Activated effector memory CD4-positive, alpha-beta T cell treated with anti-CD3 and anti-CD28 coated beads, Interleukin-2, amount 50 U/mL, for 16 hours (primary cell): ENCODE data around the gene PXDC1.
"Not testable (repeated sequence)": the region's sequence is repeated elsewhere in the genome, so short reads cannot be mapped to it uniquely, and the experiment has no call there.

Source experiments
- DNase-seq: peaks from one replicate; pipeline ENCODE4 v3.0.0-alpha.2; 2020

Gene PXDC1

GRCh38 chr6:3729603-3730344, 21.7 kb downstream of the PXDC1 start:
- DNase-seq, result no peak

- no peak for DNase-seq
Measured at GRCh38 chr6:3727593-3728108, 23.9 kb downstream of the PXDC1 start.

DNA sequence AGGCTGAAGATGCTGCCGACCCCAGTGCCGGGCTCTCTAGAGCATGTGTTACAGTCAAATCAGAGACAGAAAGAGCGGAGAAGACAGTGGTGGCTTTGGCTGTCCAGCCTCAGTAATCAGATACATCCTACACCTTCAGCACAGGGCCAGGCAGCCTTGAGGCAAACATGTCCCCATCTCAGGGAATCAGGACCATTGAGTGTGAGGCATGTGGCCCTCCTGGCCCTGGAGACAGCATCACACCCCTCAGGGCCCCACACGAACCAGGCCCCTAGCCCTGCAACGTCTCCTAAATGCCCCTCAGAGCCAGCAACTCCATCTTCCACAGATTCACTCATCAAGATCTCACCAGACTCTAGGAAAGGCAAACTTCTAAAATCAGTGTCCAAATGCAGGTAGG, 24.5 kb downstream of the PXDC1 start:
- DNase-seq, result no peak

- DNase-seq, result no peak
Measured at GRCh38 chr6:3726421-3726820, 25.1 kb downstream of the PXDC1 start.

GRCh38 chr6:3725145-3726047, 26.1 kb downstream of the PXDC1 start:
- DNase-seq, result no peak

GRCh38 chr6:3724451-3725144, 26.9 kb downstream of the PXDC1 start:
- DNase-seq, result no peak

DNA sequence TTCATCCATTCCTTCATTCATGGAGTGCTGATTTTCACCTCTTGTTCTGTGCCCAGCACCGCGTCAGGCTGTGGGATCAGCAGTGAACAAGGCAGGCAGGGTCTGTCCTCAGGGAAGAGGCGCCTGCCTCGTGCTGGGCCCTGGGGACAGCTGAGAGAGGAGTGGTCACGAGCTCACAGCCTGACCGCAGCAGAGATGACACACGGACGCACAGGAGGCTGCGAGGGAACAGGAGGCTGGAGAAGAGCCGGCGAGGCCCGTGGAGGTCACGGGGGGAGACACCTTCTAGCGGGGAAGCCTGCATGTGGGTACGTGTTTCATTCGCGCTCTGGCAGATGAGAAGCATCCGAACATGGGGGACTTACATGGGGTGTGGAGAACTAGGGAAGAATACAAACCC, 27.5 kb downstream of the PXDC1 start:
- DNase-seq, result no peak

DNA sequence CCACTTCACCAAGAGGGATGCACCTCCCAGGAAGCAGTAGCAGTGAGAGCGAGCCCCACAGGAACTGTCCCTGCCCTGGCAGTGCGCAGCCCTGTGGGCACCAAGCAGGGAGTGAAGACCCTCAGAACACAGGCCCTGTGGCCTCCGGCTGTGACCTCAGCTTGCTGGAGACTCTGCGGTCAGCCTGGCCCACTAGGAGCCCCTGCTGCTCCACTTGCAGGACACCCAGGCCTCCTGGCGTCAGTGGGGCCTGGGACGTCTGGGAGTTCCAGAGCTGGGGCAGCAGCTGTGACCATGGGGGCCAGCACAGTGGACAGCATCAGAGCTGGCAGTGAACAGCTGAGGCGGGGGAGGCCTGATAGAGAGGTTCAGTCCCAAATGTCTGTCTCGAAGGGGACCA, 28.3 kb downstream of the PXDC1 start:
- no peak for DNase-seq

DNA sequence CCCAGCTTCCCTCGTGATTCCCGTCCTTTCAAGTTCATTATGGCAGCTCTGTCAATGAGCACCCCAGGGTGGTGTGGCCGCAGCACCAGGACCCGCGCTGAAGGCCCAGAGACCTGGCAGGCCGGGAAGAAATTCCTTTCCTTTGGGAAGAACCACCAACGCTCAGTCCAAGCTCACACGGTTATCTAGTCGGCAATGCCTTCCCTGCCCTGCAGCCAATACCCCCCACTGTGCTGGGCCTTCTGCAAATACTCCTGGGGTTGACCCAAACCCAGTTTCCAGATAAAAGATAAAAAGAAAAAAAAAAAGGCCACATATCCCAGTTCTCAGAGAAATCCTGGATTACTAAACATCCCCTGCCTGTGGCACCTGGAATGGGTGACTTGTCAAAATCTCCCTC, 28.7 kb downstream of the PXDC1 start:
- no peak for DNase-seq

DNA sequence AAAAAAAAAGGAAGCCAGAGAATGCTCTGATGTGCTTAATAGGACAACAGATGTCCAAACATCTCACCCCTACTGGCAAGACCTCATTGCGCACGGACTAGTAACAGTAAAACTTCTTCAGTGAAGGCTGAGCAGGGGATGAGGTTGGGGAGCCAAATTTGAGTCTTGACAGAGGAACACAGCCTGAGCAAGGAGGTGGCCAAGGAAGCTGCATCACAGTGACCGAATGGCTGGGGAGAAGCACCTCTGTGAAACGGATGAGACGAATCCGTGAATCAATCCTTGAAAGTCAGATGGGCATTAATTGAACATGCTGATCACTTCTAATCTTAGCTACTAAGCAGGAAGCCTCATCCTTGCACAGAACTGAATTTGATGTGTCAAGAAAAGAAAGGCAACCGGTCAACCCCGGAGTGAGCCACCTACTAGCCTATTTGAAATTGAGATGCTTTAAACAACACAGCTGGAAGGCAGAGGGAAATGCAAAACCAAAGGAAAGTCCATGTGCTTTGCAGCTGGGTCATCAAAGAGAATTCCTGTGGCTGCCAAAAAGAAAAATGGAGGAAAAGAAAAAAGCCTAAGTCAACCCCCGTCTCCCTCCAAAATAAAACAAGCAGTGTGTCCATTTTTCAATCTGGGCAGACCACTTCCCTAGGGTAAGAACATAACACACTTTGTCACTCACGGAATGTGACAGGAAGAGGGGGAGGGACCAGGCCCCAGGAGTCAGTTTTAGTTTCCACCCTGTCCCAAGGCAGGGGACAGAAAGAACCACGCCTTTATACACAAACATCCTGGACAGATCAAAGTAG, 29.5 kb downstream of the PXDC1 start:
- no peak for DNase-seq

DNA sequence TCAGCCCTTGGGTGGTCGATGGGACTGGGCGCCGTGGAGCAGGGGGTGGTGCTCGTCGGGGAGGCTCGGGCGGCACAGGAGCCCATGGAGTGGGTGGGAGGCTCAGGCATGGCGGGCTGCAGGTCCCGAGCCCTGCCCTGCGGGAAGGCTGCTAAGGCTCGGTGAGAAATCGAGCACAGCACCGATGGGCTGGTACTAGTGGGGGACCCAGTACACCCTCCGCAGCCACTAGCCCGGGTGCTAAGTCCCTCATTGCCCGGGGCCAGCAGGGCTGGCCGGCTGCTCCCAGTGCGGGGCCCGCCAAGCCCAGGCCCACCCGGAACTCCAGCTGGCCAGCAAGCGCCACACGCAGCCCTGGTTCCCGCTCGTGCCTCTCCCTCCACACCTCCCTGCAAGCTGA, 30.7 kb downstream of the PXDC1 start:
- DNase-seq, result not testable (repeated sequence)

- DNase-seq, result no peak
Measured at GRCh38 chr6:3719462-3720308, 31.8 kb downstream of the PXDC1 start.

DNA sequence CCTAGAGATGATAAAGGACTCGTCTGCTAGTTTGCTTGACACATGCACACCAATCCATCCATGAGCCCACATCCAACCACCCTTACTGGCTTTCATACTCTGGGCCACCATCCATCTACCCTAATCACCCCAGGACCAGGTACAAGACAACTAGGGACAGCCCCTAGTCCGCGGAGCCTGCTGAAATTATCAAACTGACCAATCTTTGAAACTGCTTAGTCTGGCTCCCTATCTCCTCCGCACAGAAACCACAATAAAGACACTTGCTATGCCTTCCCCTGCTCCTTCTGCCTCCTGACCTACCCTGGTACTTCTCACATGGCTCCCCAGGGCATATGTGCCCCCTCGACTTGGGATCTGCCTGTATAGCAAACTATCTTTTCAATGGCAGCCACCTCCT, 33.1 kb downstream of the PXDC1 start:
- no peak for DNase-seq

DNA sequence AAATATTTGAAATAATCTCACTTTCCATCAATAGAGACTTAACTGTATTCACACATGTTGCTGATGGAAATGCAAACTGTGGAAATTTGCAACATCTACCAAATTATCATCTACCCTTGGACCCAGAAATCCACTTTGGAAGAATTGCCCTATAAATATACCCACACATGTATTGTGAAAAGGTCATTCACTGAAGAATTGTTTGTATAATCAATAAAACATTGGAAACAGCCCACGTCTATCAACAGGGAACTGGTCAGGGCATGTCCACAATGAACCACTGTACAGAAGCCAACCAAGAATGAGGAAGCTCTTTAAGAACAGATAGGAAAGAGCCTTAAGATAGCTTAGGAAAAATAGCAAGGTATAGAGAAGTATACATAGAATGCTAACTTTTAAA, 36.2 kb downstream of the PXDC1 start:
- DNase-seq, result no peak

- DNase-seq, result no peak
Measured at GRCh38 chr6:3714768-3715167, 36.7 kb downstream of the PXDC1 start.

GRCh38 chr6:3714111-3714510, 37.4 kb downstream of the PXDC1 start:
- DNase-seq, result no peak

- no peak for DNase-seq
Measured at GRCh38 chr6:3712827-3713665, 38.5 kb downstream of the PXDC1 start.

- no peak for DNase-seq
Measured at GRCh38 chr6:3711776-3712175, 39.7 kb downstream of the PXDC1 start.

GRCh38 chr6:3710403-3710802, 41.1 kb downstream of the PXDC1 start:
- DNase-seq, result no peak

DNA sequence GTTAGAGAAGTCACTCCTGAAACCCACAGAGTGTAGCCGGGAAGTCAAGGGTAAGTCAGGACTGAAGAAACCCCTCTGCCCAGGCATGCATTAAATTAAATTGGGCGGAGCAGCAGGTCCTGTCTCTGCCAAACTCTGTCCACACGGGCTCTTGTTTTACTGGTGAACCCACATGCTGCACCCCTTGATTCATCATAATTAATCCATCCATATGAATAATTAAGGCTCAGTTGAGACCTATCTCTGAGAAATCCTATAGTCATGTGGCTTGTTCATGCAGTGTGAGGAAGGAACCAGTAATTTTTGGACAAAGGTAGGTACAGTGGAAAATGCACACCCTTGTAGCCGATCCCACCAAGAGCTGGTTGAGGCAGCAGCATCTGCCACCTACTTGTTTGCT, 43.0 kb downstream of the PXDC1 start:
- DNase-seq, result no peak
